HCT116 (cell line): ENCODE measurements around the gene IFITM5.

ENCODE experiments used
- CTCF ChIP-seq, 3 experiments: fragments of 200-600 bp in 1 of 3; sonication (generic) in 1 of 3; IDR thresholded peaks in 2 of 3; conservative IDR thresholded peaks in 1 of 3; 2 replicates each; pipeline ENCODE4 v1.5.1; 2012 to 2017; ENCODE audit warnings: low read depth in 2 of 3, low read length in 2 of 3, antibody characterized with exemption in 1 of 3, borderline replicate concordance in 1 of 3, control low read depth in 1 of 3, mild to moderate bottlenecking in 1 of 3, mixed read lengths in 1 of 3, mixed run types in 1 of 3, moderate library complexity in 1 of 3; ENCODE audit not compliant: insufficient read depth in 1 of 3
- EGR1 ChIP-seq: IDR thresholded peaks from 2 replicates; pipeline ENCODE4 v1.6.1; 2012; ENCODE audit warnings: low read depth
- EZH2 ChIP-seq: fragments of 200-600 bp; sonication (generic); IDR thresholded peaks from 2 replicates; pipeline ENCODE4 v1.6.1; 2017; ENCODE audit warnings: antibody characterized with exemption, mixed run types
- MAX ChIP-seq: IDR thresholded peaks from 2 replicates; pipeline ENCODE4 v1.6.1; 2012
- POLR2A ChIP-seq: IDR thresholded peaks from 2 replicates; pipeline ENCODE4 v1.7.0; 2011; ENCODE audit warnings: borderline replicate concordance; ENCODE audit not compliant: insufficient read depth, insufficient read length; ENCODE audit errors: extremely low read depth
- RAD21 ChIP-seq: IDR thresholded peaks from 2 replicates; pipeline ENCODE4 v1.6.1; 2012; ENCODE audit warnings: low read depth, mild to moderate bottlenecking
- SIN3A ChIP-seq: IDR thresholded peaks from 2 replicates; pipeline ENCODE4 v1.6.1; 2012; ENCODE audit warnings: low read depth
- TF ChIP-seq, protein P1 (sequence below): IDR thresholded peaks from 2 replicates; pipeline ENCODE4 v1.6.1; 2012; ENCODE audit warnings: low read depth

DNA sequence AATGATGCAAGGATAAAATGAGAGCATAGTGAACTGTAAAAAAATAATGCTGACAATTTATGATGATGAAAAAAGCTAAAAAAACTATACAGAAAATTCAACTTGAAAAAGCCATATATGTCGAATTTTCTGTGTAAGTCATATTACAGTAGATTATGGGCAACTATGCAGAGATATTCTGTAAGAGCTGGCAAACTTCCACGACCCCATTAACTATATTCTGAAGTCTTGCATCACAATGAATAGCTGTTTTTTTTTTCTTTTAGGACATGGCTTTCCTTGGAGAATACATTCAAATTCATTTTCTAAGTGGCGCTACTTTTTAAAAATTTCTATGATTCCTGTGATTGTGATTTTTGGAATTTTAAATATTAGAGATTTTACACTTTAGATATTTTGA is 44.1 kb downstream of the IFITM5 start:
- TF ChIP-seq POLR2A = no peak
- TF ChIP-seq MAX = no peak
- TF ChIP-seq CTCF (IDR thresholded peaks at IDR 0.05 in 2 of 3, conservative IDR thresholded peaks at IDR 0.05 in 1 of 3; ENCODE audit: borderline replicate concordance in 1 of 3, insufficient read depth in 1 of 3, low read depth in 2 of 3, low read length in 2 of 3) = no peak
- TF ChIP-seq, protein P1, sequence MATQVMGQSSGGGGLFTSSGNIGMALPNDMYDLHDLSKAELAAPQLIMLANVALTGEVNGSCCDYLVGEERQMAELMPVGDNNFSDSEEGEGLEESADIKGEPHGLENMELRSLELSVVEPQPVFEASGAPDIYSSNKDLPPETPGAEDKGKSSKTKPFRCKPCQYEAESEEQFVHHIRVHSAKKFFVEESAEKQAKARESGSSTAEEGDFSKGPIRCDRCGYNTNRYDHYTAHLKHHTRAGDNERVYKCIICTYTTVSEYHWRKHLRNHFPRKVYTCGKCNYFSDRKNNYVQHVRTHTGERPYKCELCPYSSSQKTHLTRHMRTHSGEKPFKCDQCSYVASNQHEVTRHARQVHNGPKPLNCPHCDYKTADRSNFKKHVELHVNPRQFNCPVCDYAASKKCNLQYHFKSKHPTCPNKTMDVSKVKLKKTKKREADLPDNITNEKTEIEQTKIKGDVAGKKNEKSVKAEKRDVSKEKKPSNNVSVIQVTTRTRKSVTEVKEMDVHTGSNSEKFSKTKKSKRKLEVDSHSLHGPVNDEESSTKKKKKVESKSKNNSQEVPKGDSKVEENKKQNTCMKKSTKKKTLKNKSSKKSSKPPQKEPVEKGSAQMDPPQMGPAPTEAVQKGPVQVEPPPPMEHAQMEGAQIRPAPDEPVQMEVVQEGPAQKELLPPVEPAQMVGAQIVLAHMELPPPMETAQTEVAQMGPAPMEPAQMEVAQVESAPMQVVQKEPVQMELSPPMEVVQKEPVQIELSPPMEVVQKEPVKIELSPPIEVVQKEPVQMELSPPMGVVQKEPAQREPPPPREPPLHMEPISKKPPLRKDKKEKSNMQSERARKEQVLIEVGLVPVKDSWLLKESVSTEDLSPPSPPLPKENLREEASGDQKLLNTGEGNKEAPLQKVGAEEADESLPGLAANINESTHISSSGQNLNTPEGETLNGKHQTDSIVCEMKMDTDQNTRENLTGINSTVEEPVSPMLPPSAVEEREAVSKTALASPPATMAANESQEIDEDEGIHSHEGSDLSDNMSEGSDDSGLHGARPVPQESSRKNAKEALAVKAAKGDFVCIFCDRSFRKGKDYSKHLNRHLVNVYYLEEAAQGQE = no peak
- TF ChIP-seq EZH2 = no peak
- no peak for TF ChIP-seq EGR1
- no peak for TF ChIP-seq RAD21
- no peak for TF ChIP-seq SIN3A
